NOMO-1 (cell line): ENCODE data around the gene AGO4.
A peak's percentile ranks its signal among the peaks of the same experiment; 100 is the strongest.
"Not testable (repeated sequence)": the region's sequence is repeated elsewhere in the genome, so short reads cannot be mapped to it uniquely, and the experiment has no call there.

ENCODE experiments used
- DNase-seq, 2 experiments: peaks; one replicate each; lab custom pipeline; 2025; ENCODE audit not compliant: unreplicated experiment in 2 of 2; lab: John Stamatoyannopoulos, UW

AGO4 gene

GRCh38 chr1:35810096-35810881 is 2.5 kb downstream of the AGO4 start:
- DNase-seq: no peak

- DNase-seq: not testable (repeated sequence)
Measured at GRCh38 chr1:35812754-35813153, 4.9 kb downstream of the AGO4 start.

GRCh38 chr1:35825255-35825654 is 17.4 kb downstream of the AGO4 start:
- no peak for DNase-seq

GRCh38 chr1:35832276-35832905 is 24.6 kb downstream of the AGO4 start:
- DNase-seq: no peak

GRCh38 chr1:35833395-35833794 is 25.6 kb downstream of the AGO4 start:
- no peak for DNase-seq

GRCh38 chr1:35834218-35834617 is 26.4 kb downstream of the AGO4 start:
- DNase-seq: no peak

- DNase-seq: no peak
Measured at GRCh38 chr1:35835398-35835797, 27.6 kb downstream of the AGO4 start.

- no peak for DNase-seq
Measured at GRCh38 chr1:35836734-35837133, 28.9 kb downstream of the AGO4 start.

GRCh38 chr1:35838693-35839245 is 31.0 kb downstream of the AGO4 start:
- peak in 1 of 2 experiments; percentile 43 for DNase-seq

GRCh38 chr1:35844826-35845225 is 37.0 kb downstream of the AGO4 start:
- no peak for DNase-seq

GRCh38 chr1:35845766-35846165 is 38.0 kb downstream of the AGO4 start:
- DNase-seq: no peak

GRCh38 chr1:35847935-35848565 is 40.2 kb downstream of the AGO4 start:
- DNase-seq: peak; percentile 26 to 45

GRCh38 chr1:35850051-35850450 is 42.2 kb downstream of the AGO4 start:
- no peak for DNase-seq

GRCh38 chr1:35850716-35851115 is 42.9 kb downstream of the AGO4 start:
- no peak for DNase-seq

- DNase-seq: no peak
Measured at GRCh38 chr1:35851132-35851869, 43.5 kb downstream of the AGO4 start.

GRCh38 chr1:35852241-35852640 is 44.4 kb downstream of the AGO4 start:
- DNase-seq: no peak

GRCh38 chr1:35854989-35855700 is 47.3 kb downstream of the AGO4 start:
- DNase-seq: no peak

- DNase-seq: no peak
Measured at GRCh38 chr1:35856964-35857363, 49.1 kb downstream of the AGO4 start.

GRCh38 chr1:35857830-35858229 is 50.0 kb downstream of the AGO4 start:
- DNase-seq: peak in 1 of 2 experiments; percentile 68

GRCh38 chr1:35860696-35861095 is 52.9 kb downstream of the AGO4 start:
- DNase-seq: peak; percentile 72 to 94
